Hepatocyte (in vitro differentiated cells): ENCODE results near the gene ALK.

Experiments used
- CTCF ChIP-seq: fragments of 200-600 bp; sonication (generic); IDR thresholded peaks from 2 replicates; pipeline ENCODE4 v1.5.1; 2016; ENCODE audit warnings: antibody characterized with exemption, mild to moderate bottlenecking; ENCODE audit not compliant: poor library complexity
- EZH2 ChIP-seq: fragments of 200-600 bp; sonication (generic); IDR thresholded peaks from 2 replicates; pipeline ENCODE4 v1.6.1; 2016; ENCODE audit warnings: antibody characterized with exemption, mild to moderate bottlenecking, borderline replicate concordance

- no peak for TF ChIP-seq CTCF
- no peak for TF ChIP-seq EZH2
Measured at GRCh38 chr2:29335396-29335795, 586.0 kb downstream of the ALK start.
